GM21526 (cell line): ENCODE data around the gene GINM1.
A peak's percentile ranks its signal among the peaks of the same experiment; 100 is the strongest.

Source experiments
- ATAC-seq: cut with Tn5 transposase; IDR thresholded peaks from one replicate; pipeline ENCODE4 v1.9.1; 2021; ENCODE audit warnings: moderate library complexity; ENCODE audit not compliant: unreplicated experiment, low FRiP score

The GINM1 gene

DNA sequence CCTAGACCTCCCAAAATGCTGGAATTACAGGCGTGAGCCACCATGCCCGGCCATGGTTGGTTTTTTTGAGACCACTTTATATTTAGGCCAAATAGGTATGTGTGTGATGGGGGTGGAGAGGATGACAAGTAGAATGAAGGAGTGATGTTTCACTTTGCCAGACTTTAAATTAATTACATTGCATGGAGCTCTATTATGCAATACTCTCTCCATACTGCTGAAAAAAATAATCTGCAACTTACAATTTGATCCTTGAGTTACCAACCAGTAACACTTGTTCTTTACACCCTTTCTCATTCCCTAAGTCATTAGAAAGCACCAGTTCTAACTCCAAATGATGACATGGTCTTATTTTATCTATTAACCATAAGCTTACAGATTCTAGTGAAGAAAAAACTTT, 26.8 kb downstream of the GINM1 start:
- no peak for ATAC-seq

DNA sequence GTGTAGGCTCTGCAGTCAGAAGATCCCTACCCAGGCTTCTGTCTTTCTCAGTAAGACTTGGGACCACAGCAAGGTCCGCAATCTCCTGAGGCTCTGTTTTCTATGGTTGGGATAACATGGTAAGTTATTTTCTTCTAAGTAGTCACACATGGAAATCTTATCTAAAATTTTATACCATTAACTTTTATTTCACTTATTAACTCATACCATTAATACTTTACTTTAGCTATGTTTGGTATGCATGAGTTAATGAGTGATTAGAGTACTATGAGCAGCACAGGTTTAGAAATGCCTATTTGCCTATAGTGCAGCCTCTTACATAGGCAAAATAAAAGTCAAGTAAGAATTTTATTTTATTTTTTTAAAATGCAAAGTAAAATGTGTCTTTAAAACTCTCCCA, 27.2 kb downstream of the GINM1 start:
- no peak for ATAC-seq

DNA sequence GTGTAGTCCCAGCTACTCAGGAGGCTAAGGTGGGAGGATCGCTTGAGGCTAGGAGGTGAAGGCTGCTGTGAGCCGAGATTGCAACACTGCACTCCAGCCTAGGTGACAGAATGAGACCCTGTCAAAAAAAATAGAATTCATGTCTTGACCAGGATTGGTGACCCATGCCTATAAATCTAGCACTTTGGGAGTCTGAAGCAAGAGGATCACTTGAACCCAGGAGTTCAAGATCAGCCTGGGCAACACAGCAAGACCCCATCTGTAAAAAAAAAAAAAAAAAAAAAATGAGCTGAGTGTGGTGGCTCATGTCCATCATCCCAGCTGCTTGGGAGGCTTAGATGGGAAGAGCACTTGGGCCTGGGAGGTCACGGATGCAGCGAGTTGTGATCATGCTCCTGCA, 34.3 kb downstream of the GINM1 start:
- ATAC-seq: no peak

DNA sequence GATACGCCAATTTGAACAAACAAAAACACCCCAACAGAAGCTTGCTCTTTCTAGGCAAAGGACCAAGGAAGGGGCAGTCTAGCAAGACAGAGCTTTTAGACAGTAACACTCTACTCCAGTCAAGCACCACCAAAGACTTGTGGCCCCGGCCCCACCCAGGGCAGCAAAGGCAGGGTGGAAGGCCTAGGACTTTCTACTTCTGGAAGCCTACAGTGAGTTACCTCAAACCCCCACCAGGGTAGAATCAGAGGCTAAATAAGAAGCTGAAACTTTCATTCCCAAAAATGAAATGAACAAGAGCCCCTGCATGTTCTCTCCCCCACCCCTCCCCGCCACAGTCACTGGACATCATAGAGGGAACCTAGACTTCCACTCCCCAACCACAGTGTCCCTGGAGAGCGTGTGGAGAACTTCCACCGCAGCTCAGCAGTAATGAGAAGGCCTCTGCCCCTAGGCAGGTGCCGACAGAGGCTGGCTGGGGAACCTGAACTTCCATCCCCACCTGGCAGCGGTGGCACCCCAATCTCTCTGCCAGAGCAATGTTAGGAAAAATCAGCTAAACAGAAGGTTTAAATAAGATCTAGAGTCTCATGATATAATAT, 42.3 kb downstream of the GINM1 start:
- ATAC-seq: no peak

DNA sequence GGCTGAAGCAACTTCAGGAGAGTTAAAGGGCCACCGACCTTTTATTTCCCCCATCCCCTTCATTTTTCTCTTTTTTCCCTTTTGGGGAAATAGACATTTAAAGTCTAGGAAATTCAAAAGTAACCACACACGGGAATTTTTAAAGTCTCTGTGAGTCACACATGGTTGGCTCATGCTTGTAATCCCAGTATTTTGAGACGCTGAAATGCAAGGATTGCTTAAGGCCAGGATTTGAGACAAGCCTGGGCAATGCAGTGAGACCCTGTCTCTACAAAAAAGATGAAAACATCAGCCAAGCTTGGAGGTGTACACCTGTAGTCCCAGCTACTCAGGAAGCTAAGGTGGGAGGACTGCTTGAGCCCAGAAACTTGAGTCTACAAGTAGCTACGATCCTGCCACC, 48.2 kb downstream of the GINM1 start:
- no peak for ATAC-seq

DNA sequence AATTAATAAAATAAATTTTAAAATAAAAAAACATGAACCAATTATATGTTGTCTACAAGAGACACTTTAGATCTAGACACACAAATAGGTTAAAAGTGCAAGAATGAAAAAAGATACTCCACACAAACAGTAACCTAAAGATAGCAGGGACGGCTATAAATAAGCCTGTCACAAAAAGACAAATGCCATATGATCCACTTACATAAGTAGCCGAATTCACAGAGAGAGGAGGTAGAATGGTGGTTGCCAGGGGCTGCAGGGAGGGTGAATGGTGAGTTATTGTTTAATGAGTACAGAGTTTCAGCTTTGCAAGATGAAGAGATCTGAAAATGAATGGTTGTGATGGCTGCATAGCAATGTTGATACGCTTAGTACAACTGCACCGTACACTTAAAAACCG, 49.6 kb downstream of the GINM1 start:
- no peak for ATAC-seq

DNA sequence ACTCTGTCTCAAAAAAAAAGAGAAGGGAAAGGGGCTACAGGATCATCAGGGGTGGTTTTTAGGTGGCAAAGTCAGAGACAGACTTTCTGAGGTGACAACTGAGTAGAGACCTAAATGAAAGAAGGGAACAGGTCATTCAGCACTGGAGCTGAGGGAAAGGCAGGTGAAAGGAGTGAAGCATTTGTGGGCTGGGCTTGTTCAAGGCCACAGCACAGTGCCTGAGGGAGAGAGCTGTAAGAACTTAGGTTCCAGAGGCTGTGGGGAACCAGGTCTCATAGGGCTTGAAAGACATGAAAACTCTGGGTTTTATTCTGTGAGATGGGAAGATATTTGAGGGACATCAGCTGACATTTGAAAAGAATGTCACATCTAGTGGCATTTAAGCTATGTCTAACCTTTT, 61.5 kb downstream of the GINM1 start:
- ATAC-seq: no peak

DNA sequence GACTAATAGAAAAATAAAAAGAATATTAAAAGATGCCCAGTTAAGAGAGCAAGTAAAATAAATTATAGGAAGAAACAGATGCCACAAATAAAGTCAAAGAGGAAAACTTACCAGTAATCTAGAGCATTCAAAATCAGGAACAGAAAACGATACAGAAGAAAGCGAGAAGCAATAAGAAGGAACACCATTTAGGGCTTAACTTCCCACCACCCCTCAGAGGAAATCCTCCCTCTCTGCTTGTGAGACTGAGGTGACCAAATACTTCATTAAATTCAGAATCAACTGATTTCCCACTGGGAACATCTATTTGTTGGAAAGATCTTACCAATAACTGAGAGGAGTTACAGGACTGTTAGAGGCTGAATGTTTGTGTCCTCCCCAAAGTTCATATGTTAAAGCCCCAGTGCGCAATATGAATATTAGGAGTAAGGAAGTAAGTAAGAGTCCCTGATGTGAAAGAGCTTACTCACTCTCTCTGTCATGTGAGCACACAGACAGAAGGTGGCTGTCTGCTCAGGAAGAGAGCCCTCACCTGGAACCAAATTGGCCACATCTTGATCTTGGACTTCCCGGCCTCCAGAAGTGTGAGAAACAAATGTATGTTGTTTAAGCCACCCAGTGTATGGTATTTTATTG, 62.8 kb downstream of the GINM1 start:
- ATAC-seq: peak; percentile 80

DNA sequence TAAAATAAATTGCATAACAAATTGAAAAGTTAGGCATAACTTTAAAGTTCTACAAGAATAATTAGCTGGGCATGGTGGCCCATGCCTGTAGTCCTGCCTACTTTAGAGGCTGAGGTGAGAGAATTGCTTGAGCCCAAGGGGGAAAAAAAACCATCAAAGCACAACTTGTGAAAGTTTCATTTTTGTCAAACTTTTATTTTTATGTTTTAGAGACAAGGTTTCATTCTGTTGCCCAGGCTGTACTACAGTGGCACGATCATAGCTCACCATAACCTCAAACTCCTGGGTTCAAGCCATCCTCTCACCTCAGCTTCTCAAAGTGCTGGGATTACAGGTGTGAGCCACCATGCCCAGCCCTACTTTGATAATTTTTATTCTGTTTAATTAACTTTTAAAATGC, 68.1 kb downstream of the GINM1 start:
- ATAC-seq: no peak

DNA sequence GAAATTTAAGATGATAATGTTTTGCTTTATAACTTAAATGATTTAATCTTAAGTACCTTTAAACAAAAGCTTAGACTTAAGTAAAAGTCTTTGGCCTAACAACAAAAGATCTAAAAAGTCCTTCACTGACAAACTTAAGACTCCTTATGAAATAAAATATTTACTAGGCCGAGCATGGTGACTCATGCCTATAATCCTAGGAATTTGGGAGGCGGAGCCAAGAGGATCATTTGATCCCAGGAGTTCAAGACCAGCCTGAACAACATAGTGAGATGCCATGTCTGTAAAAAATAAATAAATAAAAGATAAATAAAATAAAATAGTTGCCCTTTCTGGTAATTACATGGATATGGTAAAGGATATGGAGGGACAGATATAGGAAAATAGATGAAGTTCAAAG, 69.9 kb downstream of the GINM1 start:
- no peak for ATAC-seq
